Left forelimb (tissue), 1 donor: ENCODE results near the gene MT1E.
"Not testable (repeated sequence)": the region's sequence is repeated elsewhere in the genome, so short reads cannot be mapped to it uniquely, and the experiment has no call there.

Source experiments
- DNase-seq: peaks from one replicate; pipeline ENCODE4 v3.0.0-alpha.2; 2018; ENCODE audit warnings: low spot score

The MT1E gene

GRCh38 chr16:56647641-56648431, 22.3 kb downstream of the MT1E start:
- DNase-seq, result no peak

DNA sequence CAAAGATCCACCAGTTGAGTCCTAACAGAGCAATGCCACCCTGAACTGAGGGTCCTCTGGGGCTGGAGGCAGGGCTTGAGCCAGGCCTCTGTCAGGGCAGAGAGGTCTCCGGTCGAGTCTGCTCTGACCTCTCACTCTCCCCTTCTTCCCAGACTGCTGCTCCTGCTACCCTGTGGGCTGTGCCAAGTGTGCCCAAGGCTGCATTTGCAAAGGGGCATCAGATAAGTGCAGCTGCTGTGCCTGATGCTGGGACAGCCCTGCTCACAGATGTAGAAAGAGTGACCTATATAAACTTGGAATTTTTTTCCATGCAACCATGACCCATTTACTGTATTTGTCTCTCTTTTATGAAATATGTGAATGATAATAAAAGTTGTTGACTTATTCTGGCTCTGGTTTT, 23.7 kb downstream of the MT1E start:
- no peak for DNase-seq

GRCh38 chr16:56649820-56650219, 24.2 kb downstream of the MT1E start:
- DNase-seq, result no peak

GRCh38 chr16:56651586-56651985, 26.0 kb downstream of the MT1E start, which contains the start of gene MT1B:
MT1B (plus strand) TSS chr16:56651886; CDS start chr16:56651954, 68 bp downstream.
- no peak for DNase-seq

DNA sequence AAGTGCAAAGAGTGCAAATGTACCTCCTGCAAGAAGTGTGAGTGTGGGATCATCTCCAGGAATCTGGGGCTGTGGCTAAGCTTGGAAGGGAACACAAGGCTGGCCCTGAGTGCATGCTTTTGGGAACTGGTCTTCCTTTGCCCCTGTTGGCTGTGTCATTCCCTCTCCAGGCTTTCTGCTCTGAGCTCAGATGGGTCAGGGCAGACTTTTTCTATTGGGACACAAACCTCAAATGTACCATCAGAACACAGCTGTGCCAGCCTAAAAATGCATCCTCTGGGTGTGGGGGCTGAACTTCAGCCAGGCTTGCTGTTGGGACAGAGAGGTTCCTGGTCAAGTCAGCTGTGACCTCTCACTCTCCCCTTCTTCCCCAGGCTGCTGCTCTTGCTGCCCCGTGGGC, 27.0 kb downstream of the MT1E start:
- no peak for DNase-seq

- no peak for DNase-seq
Observed at GRCh38 chr16:56653218-56653617, 27.6 kb downstream of the MT1E start.

- no peak for DNase-seq
Observed at GRCh38 chr16:56657555-56658326, 32.2 kb downstream of the MT1E start, which contains the start of gene MT1F. MT1F (plus strand) TSS chr16:56657959; CDS start chr16:56658059, 100 bp downstream.

DNA sequence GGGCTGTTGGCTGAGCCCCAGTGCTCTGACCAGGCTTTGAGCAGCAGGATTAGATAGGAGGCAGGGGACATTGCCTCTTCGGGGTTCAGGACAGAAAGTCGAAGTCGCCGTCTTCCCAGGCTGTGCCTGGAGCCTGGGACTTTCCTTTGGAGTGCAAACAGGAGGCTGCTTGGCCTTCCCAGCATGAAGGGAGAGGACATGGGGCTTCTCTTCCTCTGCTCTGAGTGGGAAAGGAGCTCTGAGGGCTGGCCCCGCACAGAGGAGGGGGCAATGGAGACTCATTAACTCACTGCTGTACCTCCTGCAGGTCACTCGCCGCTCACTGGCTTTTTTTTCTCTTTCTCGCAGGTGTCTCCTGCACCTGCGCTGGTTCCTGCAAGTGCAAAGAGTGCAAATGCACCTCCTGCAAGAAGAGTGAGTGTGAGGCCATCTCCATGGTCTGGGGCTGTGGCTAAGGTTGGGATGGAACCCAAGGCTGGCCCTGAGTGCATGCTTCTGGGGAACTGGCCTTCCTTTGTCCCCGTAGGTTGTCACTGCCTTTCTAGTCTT, 32.8 kb downstream of the MT1E start:
- DNase-seq, result no peak

DNA sequence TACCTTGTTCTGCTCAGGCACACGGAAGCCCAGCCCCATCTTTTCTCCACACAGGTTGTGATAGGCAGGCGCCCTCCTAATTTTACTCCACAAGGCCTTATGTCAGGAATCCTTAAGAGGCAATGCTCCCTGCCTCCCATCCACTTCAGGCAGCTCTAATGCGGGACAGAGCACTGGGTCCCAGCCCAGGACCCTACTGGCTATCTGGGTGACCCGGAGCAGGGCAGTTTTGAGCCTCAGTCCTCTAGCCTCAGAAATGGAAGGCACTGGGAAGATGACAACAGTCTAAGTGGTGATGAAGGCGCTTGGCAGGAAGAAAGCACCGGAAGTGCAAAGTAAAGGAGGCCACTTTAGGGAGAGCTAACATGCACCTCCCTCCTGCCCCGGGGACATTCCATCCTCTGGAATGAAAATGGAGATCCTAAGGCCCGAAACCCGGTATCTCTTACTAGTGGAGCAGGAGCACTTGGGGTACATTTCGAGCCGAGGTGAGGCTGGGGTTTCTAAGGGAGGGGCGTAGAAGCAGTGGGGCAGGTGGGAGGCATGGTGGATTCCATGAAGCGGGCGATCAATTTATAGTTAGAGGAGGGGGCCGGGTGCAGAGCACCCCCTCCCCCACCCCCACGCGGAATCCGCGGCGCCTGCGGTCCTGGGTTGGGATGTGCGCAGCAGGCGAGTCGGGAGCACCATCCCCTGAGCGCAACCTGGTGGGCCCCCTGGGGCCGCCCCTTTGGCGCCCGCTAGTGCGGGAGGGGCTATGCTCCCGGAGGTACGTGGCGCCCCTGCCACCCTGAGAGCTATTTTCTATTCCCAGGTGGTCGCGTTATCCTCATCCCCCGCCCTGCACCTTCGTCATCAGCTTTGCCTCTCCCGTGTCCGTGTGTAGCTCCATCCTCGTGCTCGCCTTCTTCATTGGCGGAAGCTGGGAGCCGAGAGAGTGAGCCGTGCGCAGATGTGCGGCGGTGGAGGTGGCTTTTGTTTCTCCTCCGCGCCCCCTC, 37.1 kb downstream of the MT1E start:
- no peak for DNase-seq

GRCh38 chr16:56664506-56664905, 38.9 kb downstream of the MT1E start:
- no peak for DNase-seq

GRCh38 chr16:56665286-56666261, 40.0 kb downstream of the MT1E start:
- not testable (repeated sequence) for DNase-seq

GRCh38 chr16:56667581-56668571, 42.3 kb downstream of the MT1E start, which contains the start of gene MT1G:
MT1G (minus strand) TSS chr16:56668065; CDS start chr16:56667993, 72 bp downstream.
- DNase-seq, result no peak

DNA sequence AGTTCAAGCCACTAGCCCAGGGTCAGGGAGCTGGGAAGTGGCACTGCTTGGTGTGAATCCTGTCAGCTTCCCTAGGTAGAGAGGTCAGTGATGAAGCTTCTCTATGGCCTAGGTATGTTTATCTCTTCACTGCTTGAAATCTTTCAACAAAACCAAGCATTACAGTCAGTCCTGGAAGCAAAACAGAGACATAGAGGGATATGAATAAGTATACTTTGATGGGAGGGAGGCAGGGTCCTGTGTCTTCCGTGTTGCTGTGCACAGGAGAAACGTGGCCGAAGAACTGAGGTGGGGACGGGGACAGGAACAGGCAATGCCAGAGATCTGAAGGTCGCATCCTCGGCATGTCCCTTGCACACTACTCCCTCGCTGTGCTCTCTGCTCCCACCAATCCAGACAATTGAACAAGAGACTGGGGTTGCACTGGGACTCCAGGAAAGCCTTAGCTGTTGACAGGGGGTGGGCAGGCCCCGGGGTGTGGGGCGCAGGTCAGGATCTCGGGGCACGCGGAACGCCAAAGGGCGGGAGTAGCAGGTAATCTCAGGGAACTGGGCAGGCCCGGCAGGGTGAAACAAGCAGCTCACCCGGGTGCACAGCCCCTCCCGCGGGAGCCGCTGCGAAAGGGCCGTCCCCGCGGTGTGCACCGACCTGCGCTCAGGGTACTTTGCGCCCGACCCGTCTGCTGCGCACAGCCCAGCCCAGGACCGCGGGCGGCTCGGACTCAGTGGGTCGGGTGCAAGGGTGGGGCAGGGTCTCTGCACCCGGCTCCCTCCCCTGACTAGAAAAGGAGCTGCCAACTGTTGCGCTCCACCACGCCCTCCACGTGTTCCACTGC, 43.6 kb downstream of the MT1E start, which contains the start of gene MT1H:
Gene MT1H (plus strand): TSS at position 810 of the 835 bp plus-strand sequence. CDS start 71 bp downstream, outside the sequence.
- DNase-seq, result no peak

DNA sequence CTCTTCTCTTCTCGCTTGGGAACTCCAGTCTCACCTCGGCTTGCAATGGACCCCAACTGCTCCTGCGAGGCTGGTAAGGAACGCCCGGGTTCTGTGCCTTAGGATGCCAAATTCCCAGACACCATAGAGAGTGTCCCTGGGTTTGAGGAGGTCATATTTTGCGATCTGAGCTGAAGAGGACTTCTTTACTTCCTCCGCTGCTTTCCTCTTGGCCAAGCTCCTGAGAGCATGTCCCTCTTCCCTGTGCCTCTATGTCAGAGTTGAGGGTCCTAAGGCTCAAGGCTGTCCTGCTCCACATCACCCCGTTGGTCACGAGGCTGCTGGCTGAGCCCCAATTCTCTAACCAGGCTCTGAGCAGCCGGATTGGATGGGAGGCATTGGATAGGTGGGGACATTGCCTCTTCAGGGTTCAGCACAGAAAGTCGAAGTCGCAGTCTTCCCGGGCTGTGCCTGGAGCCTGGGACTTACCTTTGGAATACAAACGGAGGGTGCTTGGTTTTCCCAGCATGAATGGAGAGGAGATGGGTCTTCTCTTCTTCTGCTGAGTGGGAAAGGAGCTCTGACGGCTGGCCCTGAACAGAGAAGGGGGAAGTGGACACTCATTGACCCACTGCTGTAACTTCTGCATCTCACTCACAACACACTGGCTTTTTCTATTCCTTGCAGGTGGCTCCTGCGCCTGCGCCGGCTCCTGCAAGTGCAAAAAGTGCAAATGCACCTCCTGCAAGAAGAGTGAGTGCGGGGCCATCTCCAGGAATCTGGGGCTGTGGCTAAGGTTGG, 44.4 kb downstream of the MT1E start:
- no peak for DNase-seq

DNA sequence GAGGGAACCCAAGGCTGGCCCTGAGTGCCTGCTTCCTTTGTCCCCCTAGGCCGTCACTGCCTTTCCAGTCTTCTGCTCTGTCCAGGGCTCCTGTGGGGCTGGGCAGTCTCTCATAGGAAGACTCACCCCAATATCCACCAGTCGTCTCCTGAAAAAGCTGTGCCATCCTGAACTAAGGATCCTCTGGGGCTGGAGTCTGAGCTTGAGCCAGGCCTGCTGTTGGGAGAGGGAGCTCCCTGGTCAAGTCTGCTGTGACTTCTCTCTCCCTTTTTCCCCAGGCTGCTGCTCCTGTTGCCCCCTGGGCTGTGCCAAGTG, 45.0 kb downstream of the MT1E start:
- no peak for DNase-seq

DNA sequence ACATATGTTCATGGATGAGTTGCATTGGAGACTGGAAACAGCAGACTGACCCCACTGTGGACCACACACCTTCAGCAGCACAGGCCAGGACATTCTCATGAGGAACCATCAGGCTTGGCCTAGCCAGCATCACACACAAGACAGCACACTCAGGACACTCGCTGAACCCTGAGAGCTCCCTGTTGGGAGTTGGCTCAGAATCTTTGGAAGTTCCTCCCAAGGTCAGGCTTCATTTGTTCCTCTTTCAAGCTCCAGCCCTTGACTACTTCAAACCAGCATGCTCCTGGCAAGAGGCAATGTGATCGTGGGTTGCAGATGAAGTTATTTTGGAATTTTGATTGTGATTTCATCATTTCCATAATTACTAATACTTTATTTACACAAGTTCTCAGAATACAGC, 46.1 kb downstream of the MT1E start:
- DNase-seq, result not testable (repeated sequence)

DNA sequence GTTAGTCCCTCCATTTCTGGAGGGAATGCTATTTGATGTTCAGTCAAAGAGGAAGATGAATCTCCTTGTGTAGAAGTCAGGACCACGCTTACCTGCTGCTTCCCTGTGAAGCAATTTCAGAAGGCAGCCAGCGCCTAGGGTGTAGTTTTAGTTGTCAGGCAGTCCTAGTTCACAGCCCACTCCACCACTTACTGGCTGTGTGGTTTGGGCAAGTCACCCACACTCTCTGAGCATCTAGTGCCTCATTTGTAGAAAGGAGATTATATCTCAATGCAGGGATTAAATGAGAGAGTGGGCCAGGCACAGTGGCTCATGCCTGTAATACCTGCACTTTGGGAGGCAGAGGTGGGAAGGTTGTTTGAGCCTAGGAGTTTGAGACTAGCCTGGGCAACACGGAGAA, 46.6 kb downstream of the MT1E start:
- not testable (repeated sequence) for DNase-seq
